Immature natural killer cell (primary cell): Measurements from ENCODE around the gene PLEKHG4B. TPM values are rescaled to one million over a fixed set of nuclear protein-coding genes. Genes with fewer than 3 reads are reported as not detected.

Experiments used
- DNase-seq, 3 donors: peaks; one replicate each; pipeline ENCODE4 v3.0.0; 2022; ENCODE audit warnings: mixed read lengths in 1 of 3
- H3K27ac Mint-ChIP-seq, 6 donors: one replicate each; pipeline ENCODE4 v1.8.0; 2020; ENCODE audit warnings: mixed read lengths in 6 of 6, mild to moderate bottlenecking in 5 of 6, inconsistent platforms in 4 of 6, moderate library complexity in 3 of 6
- H3K27me3 Mint-ChIP-seq, 3 donors: one replicate each; pipeline ENCODE4 v1.8.0; 2020 to 2021; ENCODE audit warnings: low read depth in 3 of 3, mild to moderate bottlenecking in 3 of 3, mixed read lengths in 3 of 3, moderate library complexity in 3 of 3, inconsistent platforms in 1 of 3
- H3K36me3 Mint-ChIP-seq, 3 donors: one replicate each; pipeline ENCODE4 v1.8.0; 2020; ENCODE audit warnings: mixed read lengths in 3 of 3, inconsistent platforms in 2 of 3, mild to moderate bottlenecking in 2 of 3
- H3K4me1 Mint-ChIP-seq, 2 donors: one replicate each; pipeline ENCODE4 v1.8.0; 2020; ENCODE audit warnings: inconsistent platforms in 2 of 2, mild to moderate bottlenecking in 2 of 2, mixed read lengths in 2 of 2, moderate library complexity in 1 of 2
- H3K4me3 Mint-ChIP-seq, 5 donors: one replicate each; pipeline ENCODE4 v1.8.0; 2020; ENCODE audit warnings: mild to moderate bottlenecking in 5 of 5, mixed read lengths in 5 of 5, inconsistent platforms in 3 of 5, moderate library complexity in 3 of 5
- H3K9me3 Mint-ChIP-seq, 6 donors: one replicate each; pipeline ENCODE4 v1.8.0; 2020; ENCODE audit warnings: mild to moderate bottlenecking in 6 of 6, mixed read lengths in 6 of 6, inconsistent platforms in 4 of 6, moderate library complexity in 3 of 6
- polyA plus RNA-seq, 3 donors: library from polyadenylated mRNA; unstranded; fragments of 300-500 nt; fragmentation: Illumina TruSeq; gene quantifications; one replicate each; pipeline ENCODE4 v1.2.3, GENCODE V29; 2021

PLEKHG4B gene
- polyA plus RNA-seq, 3 donors from 2014 or later: not detected

GRCh38 chr5:121432-121831 lies 29.5 kb downstream of the PLEKHG4B start:
- DNase-seq: no peak
- peaks cover 4 to 10% (median 9%) of the 10 kb centered on the region in 3 donors for H3K27me3 Mint-ChIP-seq
- no peaks in the 10 kb centered on the region for H3K4me1 Mint-ChIP-seq
- peaks cover 6 to 23% (median 10%) of the 10 kb centered on the region in 6 donors for H3K9me3 Mint-ChIP-seq
- no peak overlapping the region for H3K27ac Mint-ChIP-seq
- peaks cover 3 to 4% (median 3%) of the 10 kb centered on the region in 3 donors for H3K36me3 Mint-ChIP-seq
- H3K4me3 Mint-ChIP-seq: no peak overlapping the region

- no peak overlapping the region for H3K27ac Mint-ChIP-seq
- H3K4me3 Mint-ChIP-seq: no peak overlapping the region
- no peaks in the 10 kb centered on the region for H3K4me1 Mint-ChIP-seq
- H3K9me3 Mint-ChIP-seq: peaks cover 8 to 22% (median 11%) of the 10 kb centered on the region in 6 donors
- DNase-seq: no peak
- H3K27me3 Mint-ChIP-seq: peaks cover 4 to 6% (median 4%) of the 10 kb centered on the region in 3 donors
- peaks cover 3 to 4% (median 3%) of the 10 kb centered on the region in 3 donors for H3K36me3 Mint-ChIP-seq
Observed at GRCh38 chr5:125815-126214, 33.8 kb downstream of the PLEKHG4B start.

GRCh38 chr5:126806-127205 lies 34.8 kb downstream of the PLEKHG4B start:
- Mint-ChIP-seq H3K9me3 (peaks cover 8 to 14% (median 9%) of the 10 kb centered on the region in 6 donors), H3K4me1 (no peaks in the 10 kb centered on the region), H3K27ac (no peak overlapping the region), H3K4me3 (no peak overlapping the region), H3K36me3 (no peaks in the 10 kb centered on the region), H3K27me3 (peaks cover 4 to 9% (median 5%) of the 10 kb centered on the region in 3 donors)
- DNase-seq: no peak

- peaks cover 2 to 17% (median 5%) of the 10 kb centered on the region in 3 donors for H3K27me3 Mint-ChIP-seq
Observed at GRCh38 chr5:127886-128285, 35.9 kb downstream of the PLEKHG4B start.

GRCh38 chr5:128446-128845 lies 36.5 kb downstream of the PLEKHG4B start:
- H3K27me3 Mint-ChIP-seq: peaks cover 2 to 20% (median 5%) of the 10 kb centered on the region in 3 donors
- DNase-seq: no peak
- no peak overlapping the region for H3K4me3 Mint-ChIP-seq
- peaks cover 8 to 12% (median 9%) of the 10 kb centered on the region in 6 donors for H3K9me3 Mint-ChIP-seq
- no peak overlapping the region for H3K27ac Mint-ChIP-seq
- no peaks in the 10 kb centered on the region for H3K36me3 Mint-ChIP-seq
- no peaks in the 10 kb centered on the region for H3K4me1 Mint-ChIP-seq

More at GRCh38 chr5:127886-128285, 35.9 kb downstream of the PLEKHG4B start:
- Mint-ChIP-seq H3K9me3 (peaks cover 8 to 12% (median 9%) of the 10 kb centered on the region in 6 donors), H3K4me3 (no peak overlapping the region), H3K4me1 (no peaks in the 10 kb centered on the region), H3K36me3 (no peaks in the 10 kb centered on the region), H3K27ac (no peak overlapping the region)
- no peak for DNase-seq

- Mint-ChIP-seq H3K36me3 (no peaks in the 10 kb centered on the region), H3K4me3 (no peak overlapping the region), H3K4me1 (no peaks in the 10 kb centered on the region), H3K27me3 (peaks cover 2 to 20% (median 5%) of the 10 kb centered on the region in 3 donors), H3K9me3 (peaks cover 6 to 12% (median 8%) of the 10 kb centered on the region in 6 donors), H3K27ac (no peak overlapping the region)
- DNase-seq: no peak
Observed at GRCh38 chr5:129148-129547, 37.2 kb downstream of the PLEKHG4B start.

- peaks cover 2 to 20% (median 5%) of the 10 kb centered on the region in 3 donors for H3K27me3 Mint-ChIP-seq
- peaks cover 6 to 12% (median 8%) of the 10 kb centered on the region in 6 donors for H3K9me3 Mint-ChIP-seq
- H3K27ac Mint-ChIP-seq: no peak overlapping the region
- DNase-seq: no peak
- H3K4me3 Mint-ChIP-seq: no peak overlapping the region
- no peaks in the 10 kb centered on the region for H3K4me1 Mint-ChIP-seq
- no peaks in the 10 kb centered on the region for H3K36me3 Mint-ChIP-seq
Observed at GRCh38 chr5:129820-130219, 37.9 kb downstream of the PLEKHG4B start.

- Mint-ChIP-seq H3K4me1 (no peaks in the 10 kb centered on the region), H3K27me3 (peaks cover 2 to 20% (median 5%) of the 10 kb centered on the region in 3 donors), H3K4me3 (no peak overlapping the region), H3K27ac (no peak overlapping the region), H3K36me3 (no peaks in the 10 kb centered on the region), H3K9me3 (peaks cover 6 to 12% (median 8%) of the 10 kb centered on the region in 6 donors)
- DNase-seq: no peak
Observed at GRCh38 chr5:130601-131131, 38.7 kb downstream of the PLEKHG4B start.

- H3K27me3 Mint-ChIP-seq: peaks cover 1 to 10% (median 1%) of the 10 kb centered on the region in 3 donors
- no peak overlapping the region for H3K27ac Mint-ChIP-seq
- no peaks in the 10 kb centered on the region for H3K9me3 Mint-ChIP-seq
- H3K36me3 Mint-ChIP-seq: no peaks in the 10 kb centered on the region
- H3K4me1 Mint-ChIP-seq: no peaks in the 10 kb centered on the region
- H3K4me3 Mint-ChIP-seq: no peak overlapping the region
- no peak for DNase-seq
Observed at GRCh38 chr5:136901-137300, 44.9 kb downstream of the PLEKHG4B start.

- H3K27me3 Mint-ChIP-seq: peaks cover 1 to 5% (median 4%) of the 10 kb centered on the region in 3 donors
- H3K27ac Mint-ChIP-seq: no peak overlapping the region
- no peaks in the 10 kb centered on the region for H3K4me1 Mint-ChIP-seq
- no peaks in the 10 kb centered on the region for H3K36me3 Mint-ChIP-seq
- no peak for DNase-seq
- no peaks in the 10 kb centered on the region for H3K9me3 Mint-ChIP-seq
- H3K4me3 Mint-ChIP-seq: no peak overlapping the region
Observed at GRCh38 chr5:137741-138140, 45.8 kb downstream of the PLEKHG4B start.

GRCh38 chr5:138936-139335 lies 47.0 kb downstream of the PLEKHG4B start:
- Mint-ChIP-seq H3K9me3 (no peaks in the 10 kb centered on the region), H3K4me3 (no peak overlapping the region), H3K4me1 (no peaks in the 10 kb centered on the region), H3K27ac (no peak overlapping the region), H3K36me3 (no peaks in the 10 kb centered on the region), H3K27me3 (peaks cover 1 to 4% (median 2%) of the 10 kb centered on the region in 3 donors)
- DNase-seq: no peak

- Mint-ChIP-seq H3K9me3 (no peaks in the 10 kb centered on the region), H3K27me3 (peaks cover 1 to 4% (median 2%) of the 10 kb centered on the region in 3 donors), H3K27ac (no peak overlapping the region), H3K4me1 (no peaks in the 10 kb centered on the region), H3K4me3 (no peak overlapping the region), H3K36me3 (no peaks in the 10 kb centered on the region)
- no peak for DNase-seq
Observed at GRCh38 chr5:139579-140442, 47.8 kb downstream of the PLEKHG4B start.

GRCh38 chr5:140443-140829 lies 48.5 kb downstream of the PLEKHG4B start:
- no peaks in the 10 kb centered on the region for H3K4me1 Mint-ChIP-seq
- H3K27me3 Mint-ChIP-seq: peaks cover 1 to 4% (median 2%) of the 10 kb centered on the region in 3 donors
- no peak overlapping the region for H3K4me3 Mint-ChIP-seq
- H3K9me3 Mint-ChIP-seq: no peaks in the 10 kb centered on the region
- no peak for DNase-seq
- H3K36me3 Mint-ChIP-seq: no peaks in the 10 kb centered on the region
- H3K27ac Mint-ChIP-seq: no peak overlapping the region

GRCh38 chr5:141211-141610 lies 49.2 kb downstream of the PLEKHG4B start:
- Mint-ChIP-seq H3K4me1 (no peaks in the 10 kb centered on the region), H3K27me3 (peaks cover 1 to 4% (median 2%) of the 10 kb centered on the region in 3 donors), H3K4me3 (no peak overlapping the region), H3K9me3 (peaks cover 0 to 2% (median 0%) of the 10 kb centered on the region in 6 donors), H3K36me3 (no peaks in the 10 kb centered on the region), H3K27ac (no peak overlapping the region)
- no peak for DNase-seq
